HG02610 (cell line): ENCODE data around the gene ZNF426.
"Not testable (repeated sequence)": the region's sequence is repeated elsewhere in the genome, so short reads cannot be mapped to it uniquely, and the experiment has no call there.

Experiments used
- ATAC-seq: cut with Tn5 transposase; IDR thresholded peaks from one replicate; pipeline ENCODE4 v1.9.1; 2021; ENCODE audit warnings: mild to moderate bottlenecking, moderate library complexity; ENCODE audit not compliant: unreplicated experiment

ZNF426 gene

DNA sequence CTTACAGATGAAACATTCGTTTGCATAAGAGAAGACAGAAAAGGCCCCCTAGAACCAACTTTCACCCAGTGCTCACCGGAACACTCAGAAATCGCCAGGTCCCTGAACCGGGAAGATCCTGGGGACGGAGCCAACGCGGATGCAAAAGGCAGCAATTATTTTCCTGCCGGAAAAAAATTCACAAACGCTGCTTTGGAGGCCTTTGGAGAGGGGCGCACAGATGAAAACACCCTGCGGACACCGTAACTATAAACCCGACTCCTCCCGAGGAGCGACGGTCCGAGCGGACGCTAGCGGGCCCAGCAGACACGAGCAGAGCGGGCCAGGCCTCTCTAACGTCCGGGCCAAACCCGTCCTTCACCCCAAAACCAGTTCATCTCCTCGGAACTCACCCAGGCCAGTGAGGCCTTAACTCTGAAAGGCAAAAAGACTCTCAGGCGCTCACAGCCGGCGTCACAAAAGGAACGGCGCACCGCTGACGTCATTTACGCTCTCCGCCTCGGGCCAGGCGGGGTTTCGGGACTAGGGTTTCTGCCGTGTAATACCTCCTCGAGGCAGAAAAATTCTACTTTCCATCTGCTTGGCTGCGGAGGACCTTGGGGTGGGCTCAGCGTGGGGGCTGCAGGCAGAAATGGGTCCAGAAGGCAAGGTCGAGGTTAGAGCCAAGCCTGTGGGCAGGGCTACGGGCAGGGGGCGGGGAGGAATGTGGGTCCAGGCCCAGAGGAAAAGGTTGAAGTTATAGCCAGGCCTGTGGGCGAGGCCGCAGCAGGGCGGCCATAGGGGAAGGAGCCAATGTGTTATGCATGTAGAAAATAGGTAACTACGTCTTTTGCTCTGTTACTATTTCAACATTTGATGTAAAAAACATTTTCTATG is at the start of gene ZNF426:
Gene ZNF426 (minus strand): TSS at position 463 of the 876 bp plus-strand sequence. CDS start 2,413 bp downstream, outside the sequence.
- peak; percentile 51 for ATAC-seq

DNA sequence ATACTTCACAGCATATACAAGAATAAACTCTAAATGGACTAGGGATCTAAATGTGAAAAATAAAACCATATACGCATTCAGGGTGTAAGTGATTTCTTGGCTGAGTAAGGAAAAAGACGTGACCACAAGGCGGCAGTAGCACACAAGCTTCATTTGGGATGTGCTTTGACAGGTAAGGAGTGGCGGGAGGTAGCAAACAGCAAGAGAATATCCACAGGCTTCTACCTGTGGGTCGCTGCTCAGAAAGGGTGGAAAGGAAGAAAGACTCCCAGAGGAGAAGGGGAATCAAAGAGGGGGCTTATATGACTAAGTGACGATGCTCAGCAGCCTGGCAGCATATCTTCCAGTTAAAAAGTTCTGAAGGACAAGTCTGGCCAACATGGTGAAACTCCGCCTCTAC is 48.3 kb upstream of the ZNF426 start:
- no peak for ATAC-seq

DNA sequence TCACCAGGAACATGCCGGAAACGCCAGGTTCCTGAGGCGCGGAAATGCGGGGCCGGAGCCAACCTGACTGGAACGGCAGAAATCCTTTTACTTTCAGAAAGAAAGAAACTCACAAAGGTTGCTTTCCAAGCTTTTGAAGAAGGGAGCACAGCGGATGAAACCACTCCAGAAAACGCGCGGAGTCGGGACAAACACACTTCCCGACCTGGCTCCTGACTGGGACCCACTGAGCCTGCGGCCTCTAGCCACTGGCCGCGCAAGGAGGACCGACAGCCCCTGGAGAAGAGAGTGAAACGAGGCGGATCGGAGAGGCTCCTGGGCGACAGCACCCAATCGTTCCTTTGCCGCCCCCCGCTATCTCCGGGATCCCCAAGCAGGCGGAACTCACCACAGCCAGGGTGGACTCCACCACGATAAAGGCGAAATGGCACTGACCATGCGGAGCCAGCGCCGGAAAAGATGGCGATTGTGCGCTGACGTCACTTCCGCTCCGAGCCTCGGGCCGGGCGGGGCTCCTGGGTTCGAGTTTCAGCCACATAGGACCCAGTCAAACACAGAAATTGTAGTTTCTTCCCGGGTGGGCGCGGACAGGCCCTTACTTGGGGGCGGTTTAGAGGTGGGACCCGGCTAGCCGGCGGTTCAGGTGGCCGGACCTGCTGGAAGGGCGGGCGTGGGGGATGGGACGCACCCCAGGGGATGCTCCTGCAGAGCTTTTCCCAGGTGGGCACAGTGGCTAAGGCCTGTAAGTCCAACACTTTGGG is 45.8 kb upstream of the ZNF426 start, which contains the start of gene ZNF121:
Gene ZNF121 (minus strand): TSS at position 432 of the 761 bp plus-strand sequence. CDS start 16,407 bp downstream, outside the sequence.
- peak; percentile 74 for ATAC-seq

- ATAC-seq: not testable (repeated sequence)
These were observed 43.8 kb upstream of the ZNF426 start for GRCh38 chr19:9582081-9582725.

DNA sequence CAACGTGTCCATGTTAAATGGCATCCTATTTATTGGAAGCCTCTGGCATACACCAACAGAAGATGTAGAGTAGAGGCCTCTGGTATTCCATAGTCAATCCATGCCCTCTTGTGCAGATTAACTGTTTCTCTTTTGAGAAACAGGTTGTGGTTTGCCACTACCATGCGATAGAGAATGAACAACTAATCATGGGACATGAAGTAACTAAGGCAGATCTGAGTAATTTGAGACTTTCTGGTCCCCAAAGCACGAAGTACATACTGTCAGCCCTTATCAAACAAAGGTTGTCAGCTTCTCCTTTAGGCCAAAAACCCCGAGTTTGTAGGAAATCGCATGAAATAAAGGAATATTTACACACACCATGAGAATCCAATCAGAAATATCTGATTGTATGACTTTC is 42.3 kb upstream of the ZNF426 start:
- no peak for ATAC-seq

DNA sequence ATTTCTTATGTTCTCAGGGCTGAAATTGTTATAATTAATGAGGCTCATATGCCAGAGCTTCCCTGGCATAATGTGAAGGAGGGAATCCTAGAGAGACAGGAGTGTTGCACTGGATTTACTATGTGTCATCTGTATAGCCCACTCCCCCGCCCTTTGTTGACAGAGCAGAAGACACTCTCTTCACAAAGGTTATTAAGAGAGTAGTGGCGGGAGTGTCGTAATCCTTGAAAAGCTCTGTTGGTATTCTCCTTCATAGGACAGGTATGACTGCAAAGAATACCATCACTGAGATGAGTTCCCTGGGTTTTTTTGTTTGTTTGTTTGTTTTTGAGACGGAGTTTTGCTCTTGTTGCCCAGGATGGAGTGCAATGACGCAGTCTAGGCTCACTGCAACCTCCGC is 31.8 kb upstream of the ZNF426 start:
- no peak for ATAC-seq

DNA sequence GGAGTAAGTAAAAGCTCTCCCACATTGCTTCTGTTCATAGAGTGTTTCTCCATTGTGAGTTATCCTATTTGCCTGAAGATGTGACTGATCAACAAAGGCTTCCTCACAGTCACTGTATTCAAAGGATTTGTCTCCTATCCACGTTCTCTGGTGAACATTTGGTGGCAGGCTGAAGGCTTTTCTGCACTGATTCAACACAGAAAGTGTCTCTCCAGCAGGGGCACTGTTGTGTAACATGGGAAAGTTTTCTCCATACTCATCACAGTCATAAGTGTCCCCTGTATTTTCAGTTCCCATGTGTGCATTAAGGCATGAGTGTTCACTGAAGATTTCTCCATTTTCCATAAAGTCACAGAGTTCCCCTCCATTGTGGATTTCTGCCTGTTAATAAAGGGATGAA is 28.3 kb upstream of the ZNF426 start:
- no peak for ATAC-seq

DNA sequence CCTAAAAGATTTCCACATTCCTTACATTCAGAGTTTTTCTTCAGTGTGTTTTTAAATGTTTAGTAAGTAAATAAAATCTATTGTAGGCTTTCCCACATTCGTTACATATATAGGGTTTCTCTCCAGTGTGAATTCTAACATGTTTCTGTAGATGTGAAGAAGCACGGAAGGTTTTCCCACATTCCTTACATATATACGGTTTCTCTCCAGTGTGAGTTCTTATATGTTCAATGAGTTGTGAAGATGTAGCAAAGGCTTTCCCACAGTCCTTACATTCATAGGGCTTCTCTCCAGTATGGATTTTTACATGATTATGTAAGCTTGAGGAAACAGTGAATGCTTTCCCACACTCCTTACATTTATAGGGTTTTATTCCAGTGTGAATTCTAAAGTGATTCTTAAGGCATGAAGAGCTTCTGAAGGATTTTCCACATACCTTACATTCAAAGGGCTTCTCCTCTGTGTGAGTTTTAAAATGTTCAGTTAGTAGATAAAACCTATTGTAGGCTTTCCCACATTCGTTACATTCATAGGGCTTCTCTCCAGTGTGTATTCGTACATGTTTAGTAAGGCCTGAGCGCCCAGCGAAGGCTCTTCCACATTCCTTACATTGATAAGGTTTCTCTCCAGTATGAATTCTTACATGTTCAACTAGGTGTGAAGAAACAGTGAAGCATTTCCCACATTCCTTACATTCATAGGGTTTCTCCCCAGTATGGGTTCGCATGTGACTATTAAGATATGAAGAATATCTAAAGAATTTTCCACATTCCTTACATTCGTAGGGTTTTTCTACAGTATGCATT is 27.7 kb upstream of the ZNF426 start:
- ATAC-seq: no peak

DNA sequence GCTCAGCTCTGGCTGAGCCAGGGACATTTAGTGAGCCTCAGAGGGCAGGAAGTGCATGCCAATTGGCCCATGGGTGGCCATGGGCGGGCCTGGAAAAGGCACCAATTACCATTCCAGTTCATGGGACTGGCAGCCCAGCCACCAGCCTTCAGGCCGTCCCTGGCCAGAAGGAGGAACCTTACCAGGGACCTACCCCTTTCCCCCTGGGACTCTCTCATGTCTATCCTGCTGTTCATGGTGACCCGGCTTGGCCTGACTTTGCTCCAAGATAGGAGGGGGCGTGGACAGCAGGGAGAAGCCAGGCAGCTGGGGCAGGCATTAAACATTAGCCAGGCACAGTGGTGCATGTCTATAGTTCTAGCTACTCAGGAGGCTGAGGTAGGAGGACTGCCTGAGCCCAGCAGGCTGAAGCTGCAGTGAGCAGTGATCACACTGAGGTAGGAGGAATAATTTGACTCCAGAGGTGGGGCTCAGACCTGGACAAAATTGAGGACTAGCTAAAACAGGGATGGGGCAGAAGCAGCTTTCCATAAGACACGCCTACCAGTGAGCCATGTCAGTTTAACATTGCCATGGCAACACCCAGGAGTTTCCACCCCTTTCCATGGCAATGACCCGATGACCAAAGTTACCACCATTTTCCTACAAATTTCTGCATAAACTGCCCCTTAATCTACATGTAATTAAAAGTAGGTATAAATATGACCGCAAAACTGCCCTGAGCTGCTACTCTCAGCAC is 14.3 kb upstream of the ZNF426 start:
- ATAC-seq: no peak

DNA sequence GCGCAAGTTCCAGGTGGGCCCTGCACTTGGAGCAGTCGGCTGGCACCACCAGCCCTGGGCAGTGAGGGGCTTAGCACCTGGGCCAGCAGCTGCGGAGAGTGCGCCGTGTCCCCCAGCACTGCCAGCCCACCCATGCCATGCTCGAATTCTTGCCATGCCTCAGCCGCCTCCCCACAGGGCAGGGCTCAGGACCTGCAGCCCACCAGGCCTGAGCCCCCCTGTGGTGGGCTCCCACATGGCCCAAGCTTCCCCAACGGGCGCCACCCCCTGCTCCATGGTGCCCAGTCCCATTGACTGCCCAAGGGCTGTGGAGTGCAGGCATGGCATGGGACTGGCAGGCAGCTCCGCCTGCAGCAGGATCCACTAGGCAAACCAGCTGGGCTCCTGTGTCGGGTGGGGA is 9.4 kb upstream of the ZNF426 start:
- no peak for ATAC-seq

GRCh38 chr19:9541281-9541680 is 2.8 kb upstream of the ZNF426 start:
- ATAC-seq: not testable (repeated sequence)

DNA sequence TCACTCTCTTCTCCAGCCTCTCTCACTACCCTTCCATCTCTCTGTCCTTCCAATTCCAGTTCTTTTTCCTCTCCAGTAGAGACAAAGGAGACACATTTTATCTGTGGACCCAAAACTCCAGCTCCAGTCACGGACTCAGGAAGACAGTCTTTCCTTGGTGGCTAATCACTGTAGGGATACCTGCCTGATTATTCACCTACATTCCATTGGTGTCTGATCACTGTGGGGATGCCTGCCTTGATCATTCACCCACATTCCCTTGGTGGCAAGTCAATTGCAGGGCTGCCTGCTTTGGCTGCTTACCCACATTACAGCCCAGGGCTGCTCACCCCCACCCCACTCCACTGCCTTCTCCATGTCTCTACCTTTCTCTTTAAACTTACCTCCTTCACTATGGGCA is 1.5 kb upstream of the ZNF426 start:
- ATAC-seq: not testable (repeated sequence)

GRCh38 chr19:9539201-9539600 is 756 bp upstream of the ZNF426 start:
- ATAC-seq: not testable (repeated sequence)

DNA sequence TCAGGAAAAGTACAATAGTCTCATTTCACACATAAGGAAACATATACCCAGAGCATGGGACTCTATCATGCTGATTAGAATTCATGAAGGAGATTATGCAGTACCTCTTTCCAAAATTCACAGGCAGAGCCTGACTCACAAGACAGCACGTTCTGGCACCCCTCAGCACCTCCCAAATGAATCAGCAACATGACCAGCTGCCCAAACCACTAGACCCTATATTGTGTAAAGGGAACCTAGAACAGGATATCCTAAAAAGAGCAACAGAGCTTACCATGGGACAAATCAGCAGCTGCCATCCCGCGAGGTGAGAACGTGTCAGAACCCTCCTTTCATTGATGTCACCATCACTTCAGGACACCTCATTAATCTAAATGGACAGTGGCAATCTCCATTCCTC is 2.5 kb downstream of the ZNF426 start:
- ATAC-seq: no peak

- no peak for ATAC-seq
These were observed 6.5 kb downstream of the ZNF426 start for GRCh38 chr19:9531933-9532332.

- ATAC-seq: no peak
These were observed 9.6 kb downstream of the ZNF426 start for GRCh38 chr19:9528757-9529336.

DNA sequence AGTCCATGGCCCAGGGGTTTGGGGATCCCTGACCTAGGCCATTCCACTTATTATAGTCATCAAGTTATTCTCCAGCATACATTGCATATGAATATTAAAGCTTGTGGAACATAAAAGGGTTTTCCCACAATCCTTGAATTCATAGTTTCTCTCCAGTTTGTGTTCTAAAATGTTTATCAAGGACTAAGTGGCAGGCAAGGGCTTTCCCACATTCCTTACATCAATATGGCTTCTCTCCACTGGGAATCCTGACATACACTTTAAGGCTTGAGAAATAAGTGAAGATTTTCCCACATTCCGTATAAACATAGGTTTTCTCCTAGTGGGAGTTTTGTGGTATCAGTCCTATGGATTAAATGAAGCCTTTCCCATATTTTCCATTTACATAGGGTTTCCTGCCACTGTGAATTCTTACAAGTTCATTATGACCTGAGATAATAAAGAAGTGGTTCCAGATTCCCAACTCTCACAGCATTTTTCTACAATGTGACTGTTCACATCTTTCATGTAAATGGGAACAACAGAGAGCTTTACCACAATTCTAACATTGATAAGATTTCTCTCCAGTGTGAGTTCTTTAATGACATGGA is 14.5 kb downstream of the ZNF426 start:
- no peak for ATAC-seq

GRCh38 chr19:9507285-9507684 is 31.2 kb downstream of the ZNF426 start:
- ATAC-seq: no peak

DNA sequence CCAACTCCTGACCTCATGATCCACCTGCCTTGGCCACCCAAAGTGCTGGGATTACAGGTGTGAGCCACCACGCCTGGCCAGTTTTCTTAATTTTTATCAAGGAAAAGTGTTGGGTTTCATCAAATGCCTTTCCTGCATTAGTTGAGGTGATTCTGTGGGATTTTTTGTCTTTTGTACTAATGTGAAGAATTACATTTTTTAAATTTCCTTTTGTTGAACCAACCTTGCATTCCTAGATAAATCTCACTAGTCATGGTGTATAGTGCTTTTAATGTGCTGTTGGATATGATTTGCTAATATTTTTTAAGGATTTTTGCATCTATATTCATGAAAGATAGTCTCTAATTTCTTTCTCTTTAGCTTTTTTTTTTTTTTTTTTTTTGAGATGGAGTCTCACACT is 37.6 kb downstream of the ZNF426 start:
- ATAC-seq: no peak
